Testis (tissue), 2 donors: ENCODE data around the gene ZNF574.

Experiments used
- POLR2A ChIP-seq: fragments of 450-650 bp; IDR thresholded peaks from one replicate; pipeline ENCODE4 v1.6.1; 2017; ENCODE audit warnings: antibody characterized with exemption, mild to moderate bottlenecking, moderate library complexity
- TF ChIP-seq, protein P1 (sequence below), 3 experiments: fragments of 450-650 bp in 2 of 3; fragments of 200-600 bp in 1 of 3; sonication (generic) in 1 of 3; IDR thresholded peaks; one replicate each; pipeline ENCODE4 v1.5.1; 2016 to 2019; ENCODE audit warnings: antibody characterized with exemption in 3 of 3, mild to moderate bottlenecking in 2 of 3, moderate library complexity in 1 of 3

DNA sequence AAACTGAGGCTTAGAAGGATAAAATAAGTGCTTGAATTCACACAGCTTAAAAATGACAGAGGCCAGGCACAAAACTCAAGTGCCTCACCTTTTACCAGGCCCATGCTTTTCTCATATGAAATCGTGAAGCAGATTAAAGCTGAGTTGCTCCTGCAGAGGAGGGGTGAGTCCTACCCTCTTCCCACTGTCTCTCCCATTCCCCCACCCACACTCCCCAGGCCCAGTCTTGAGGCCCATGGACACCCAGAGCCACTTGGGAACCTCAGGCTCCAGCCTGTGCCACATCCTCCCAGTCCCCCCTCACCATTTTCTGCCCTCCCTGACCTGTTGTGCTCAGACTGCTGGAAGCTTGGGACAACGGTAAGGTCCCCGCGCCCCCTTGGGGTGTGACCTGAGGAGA is 17.5 kb downstream of the ZNF574 start:
- TF ChIP-seq, protein P1, sequence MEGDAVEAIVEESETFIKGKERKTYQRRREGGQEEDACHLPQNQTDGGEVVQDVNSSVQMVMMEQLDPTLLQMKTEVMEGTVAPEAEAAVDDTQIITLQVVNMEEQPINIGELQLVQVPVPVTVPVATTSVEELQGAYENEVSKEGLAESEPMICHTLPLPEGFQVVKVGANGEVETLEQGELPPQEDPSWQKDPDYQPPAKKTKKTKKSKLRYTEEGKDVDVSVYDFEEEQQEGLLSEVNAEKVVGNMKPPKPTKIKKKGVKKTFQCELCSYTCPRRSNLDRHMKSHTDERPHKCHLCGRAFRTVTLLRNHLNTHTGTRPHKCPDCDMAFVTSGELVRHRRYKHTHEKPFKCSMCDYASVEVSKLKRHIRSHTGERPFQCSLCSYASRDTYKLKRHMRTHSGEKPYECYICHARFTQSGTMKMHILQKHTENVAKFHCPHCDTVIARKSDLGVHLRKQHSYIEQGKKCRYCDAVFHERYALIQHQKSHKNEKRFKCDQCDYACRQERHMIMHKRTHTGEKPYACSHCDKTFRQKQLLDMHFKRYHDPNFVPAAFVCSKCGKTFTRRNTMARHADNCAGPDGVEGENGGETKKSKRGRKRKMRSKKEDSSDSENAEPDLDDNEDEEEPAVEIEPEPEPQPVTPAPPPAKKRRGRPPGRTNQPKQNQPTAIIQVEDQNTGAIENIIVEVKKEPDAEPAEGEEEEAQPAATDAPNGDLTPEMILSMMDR (IDR thresholded peaks at IDR 0.05): no peak
- TF ChIP-seq POLR2A: no peak
